Endothelial cell of umbilical vein (primary cell): Measurements from ENCODE around the gene RPS8.

Source experiments
- EZH2 ChIP-seq: IDR thresholded peaks from 2 replicates; pipeline ENCODE4 v1.6.1; 2012; ENCODE audit warnings: borderline replicate concordance, low read depth, mild to moderate bottlenecking, moderate library complexity, low read length, inconsistent platforms; ENCODE audit not compliant: severe bottlenecking
- FOS ChIP-seq: IDR thresholded peaks from 2 replicates; pipeline ENCODE4 v1.6.1; 2011; ENCODE audit warnings: mild to moderate bottlenecking, low read length, moderate library complexity, borderline replicate concordance; ENCODE audit not compliant: insufficient read depth
- GATA2 ChIP-seq: IDR thresholded peaks from 2 replicates; pipeline ENCODE4 v1.7.0; 2011; ENCODE audit warnings: low read depth, mild to moderate bottlenecking, moderate library complexity, mixed read lengths, low read length; ENCODE audit not compliant: insufficient read length, insufficient read depth
- MYC ChIP-seq: IDR thresholded peaks from one replicate; pipeline ENCODE4 v1.6.1; 2011; ENCODE audit warnings: mild to moderate bottlenecking, low read depth, low read length
- POLR2A ChIP-seq: IDR thresholded peaks from 2 replicates; pipeline ENCODE4 v1.6.1; 2012; ENCODE audit warnings: low read depth, mild to moderate bottlenecking, control low read depth, low read length
- POLR2AphosphoS5 ChIP-seq: IDR thresholded peaks from 2 replicates; pipeline ENCODE4 v1.6.1; 2012; ENCODE audit warnings: low read depth, mild to moderate bottlenecking, control low read depth, low read length, moderate library complexity; ENCODE audit not compliant: insufficient read depth
- TF ChIP-seq, protein P1 (sequence below), 2 donors: IDR thresholded peaks; 1 replicate in 1 of 2; 2 replicates in 1 of 2; pipeline ENCODE4 v1.5.1; 2011; ENCODE audit warnings: low read length in 2 of 2, mild to moderate bottlenecking in 2 of 2, moderate library complexity in 2 of 2, control low read depth in 1 of 2, inconsistent platforms in 1 of 2, low read depth in 1 of 2; ENCODE audit not compliant: insufficient read depth in 1 of 2; ENCODE audit errors: extremely low read depth in 1 of 2
- TF ChIP-seq, protein P2 (sequence below): IDR thresholded peaks from 2 replicates; pipeline ENCODE4 v1.6.1; 2011; ENCODE audit not compliant: insufficient read depth, insufficient read length

GRCh38 chr1:44787506-44787905 is 12.2 kb downstream of the RPS8 start:
- TF ChIP-seq, protein P1, sequence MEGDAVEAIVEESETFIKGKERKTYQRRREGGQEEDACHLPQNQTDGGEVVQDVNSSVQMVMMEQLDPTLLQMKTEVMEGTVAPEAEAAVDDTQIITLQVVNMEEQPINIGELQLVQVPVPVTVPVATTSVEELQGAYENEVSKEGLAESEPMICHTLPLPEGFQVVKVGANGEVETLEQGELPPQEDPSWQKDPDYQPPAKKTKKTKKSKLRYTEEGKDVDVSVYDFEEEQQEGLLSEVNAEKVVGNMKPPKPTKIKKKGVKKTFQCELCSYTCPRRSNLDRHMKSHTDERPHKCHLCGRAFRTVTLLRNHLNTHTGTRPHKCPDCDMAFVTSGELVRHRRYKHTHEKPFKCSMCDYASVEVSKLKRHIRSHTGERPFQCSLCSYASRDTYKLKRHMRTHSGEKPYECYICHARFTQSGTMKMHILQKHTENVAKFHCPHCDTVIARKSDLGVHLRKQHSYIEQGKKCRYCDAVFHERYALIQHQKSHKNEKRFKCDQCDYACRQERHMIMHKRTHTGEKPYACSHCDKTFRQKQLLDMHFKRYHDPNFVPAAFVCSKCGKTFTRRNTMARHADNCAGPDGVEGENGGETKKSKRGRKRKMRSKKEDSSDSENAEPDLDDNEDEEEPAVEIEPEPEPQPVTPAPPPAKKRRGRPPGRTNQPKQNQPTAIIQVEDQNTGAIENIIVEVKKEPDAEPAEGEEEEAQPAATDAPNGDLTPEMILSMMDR (IDR thresholded peaks at IDR 0.05; ENCODE audit: extremely low read depth in 1 of 2, insufficient read depth in 1 of 2, low read depth in 1 of 2, low read length in 2 of 2), result no peak
- TF ChIP-seq EZH2, result no peak
- TF ChIP-seq POLR2AphosphoS5, result no peak
- no peak for TF ChIP-seq FOS
- no peak for TF ChIP-seq POLR2A
- TF ChIP-seq MYC, result no peak
- TF ChIP-seq, protein P2, sequence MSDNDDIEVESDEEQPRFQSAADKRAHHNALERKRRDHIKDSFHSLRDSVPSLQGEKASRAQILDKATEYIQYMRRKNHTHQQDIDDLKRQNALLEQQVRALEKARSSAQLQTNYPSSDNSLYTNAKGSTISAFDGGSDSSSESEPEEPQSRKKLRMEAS, result no peak
- TF ChIP-seq GATA2, result no peak
